Endodermal cell (in vitro differentiated cells): ENCODE measurements around the gene FAAP100. TPM values are rescaled to one million over a fixed set of nuclear protein-coding genes. Genes with fewer than 3 reads are reported as not detected.

ENCODE experiments used
- DNase-seq: peaks from one replicate; pipeline ENCODE4 v3.0.0-alpha.2; 2017
- H3K27ac ChIP-seq: 2 replicates; pipeline ENCODE4 v1.5.1; 2013; ENCODE audit warnings: mild to moderate bottlenecking, low read depth, low read length, moderate library complexity
- H3K27me3 ChIP-seq: 2 replicates; pipeline ENCODE4 v1.6.1; 2013; ENCODE audit warnings: mild to moderate bottlenecking, low read length, moderate library complexity; ENCODE audit not compliant: insufficient read depth, control insufficient read depth, poor library complexity, severe bottlenecking
- H3K36me3 ChIP-seq: 2 replicates; pipeline ENCODE4 v1.7.0; 2013; ENCODE audit warnings: mild to moderate bottlenecking, low read length, moderate library complexity; ENCODE audit not compliant: control insufficient read depth, insufficient read depth
- H3K4me1 ChIP-seq: one replicate; pipeline ENCODE4 v1.7.0; 2013; ENCODE audit warnings: low read length; ENCODE audit not compliant: control insufficient read depth, insufficient read depth
- H3K4me3 ChIP-seq: 2 replicates; pipeline ENCODE4 v1.5.1; 2013; ENCODE audit warnings: mild to moderate bottlenecking, low read length, moderate library complexity
- H3K9ac ChIP-seq: 2 replicates; pipeline ENCODE4 v1.6.1; 2013; ENCODE audit warnings: mild to moderate bottlenecking, low read length, moderate library complexity; ENCODE audit not compliant: poor library complexity, severe bottlenecking; ENCODE audit errors: extremely low read depth
- H3K9me3 ChIP-seq: 2 replicates; pipeline ENCODE4 v1.6.1; 2013; ENCODE audit warnings: mild to moderate bottlenecking, low read length, moderate library complexity; ENCODE audit not compliant: control insufficient read depth
- H3K27ac Mint-ChIP-seq: 2 replicates; pipeline ENCODE4 v1.8.0; 2020; ENCODE audit warnings: mixed read lengths
- H3K27me3 Mint-ChIP-seq: 2 replicates; pipeline ENCODE4 v1.8.0; 2021; ENCODE audit warnings: mild to moderate bottlenecking, mixed read lengths; ENCODE audit not compliant: insufficient read depth
- H3K36me3 Mint-ChIP-seq: 2 replicates; pipeline ENCODE4 v1.8.0; 2020; ENCODE audit warnings: low read depth, mixed read lengths
- H3K4me1 Mint-ChIP-seq: 2 replicates; pipeline ENCODE4 v1.8.0; 2020; ENCODE audit warnings: mixed read lengths
- H3K4me3 Mint-ChIP-seq: 2 replicates; pipeline ENCODE4 v1.8.0; 2020; ENCODE audit warnings: mild to moderate bottlenecking, moderate library complexity, mixed read lengths
- H3K9me3 Mint-ChIP-seq: 2 replicates; pipeline ENCODE4 v1.8.0; 2020; ENCODE audit warnings: mild to moderate bottlenecking, mixed read lengths
- CTCF ChIP-seq: fragments of 200-600 bp; sonication (generic); conservative IDR thresholded peaks from 2 replicates; pipeline ENCODE4 v1.5.0; 2021; ENCODE audit warnings: antibody characterized with exemption, mild to moderate bottlenecking
- WGBS, 2 experiments: methylation state at CpG; one replicate each; pipeline versions ENCODE4 v1.1.5 to v1.1.7; 2013; ENCODE audit warnings: missing lambda C conversion rate in 2 of 2, mixed read lengths in 1 of 2; ENCODE audit not compliant: insufficient coverage in 1 of 2, insufficient read length in 1 of 2; 5-methylcytosine and 5-hydroxymethylcytosine counted together
- total RNA-seq, 2 donors: library from RNA; stranded (reverse); fragmentation: NEBNext Ultra II Directional in 1 of 2; extraction: Animal tissue kit (Norgen Biotek cat#: 25700) in 1 of 2; gene quantifications; 2 replicates in 1 of 2; 3 replicates in 1 of 2; pipeline ENCODE4 v1.2.1, GENCODE V29; 2021

FAAP100 gene
- total RNA-seq, 2 donors from 2014 or later, result 34.5 to 39.5 TPM

DNA sequence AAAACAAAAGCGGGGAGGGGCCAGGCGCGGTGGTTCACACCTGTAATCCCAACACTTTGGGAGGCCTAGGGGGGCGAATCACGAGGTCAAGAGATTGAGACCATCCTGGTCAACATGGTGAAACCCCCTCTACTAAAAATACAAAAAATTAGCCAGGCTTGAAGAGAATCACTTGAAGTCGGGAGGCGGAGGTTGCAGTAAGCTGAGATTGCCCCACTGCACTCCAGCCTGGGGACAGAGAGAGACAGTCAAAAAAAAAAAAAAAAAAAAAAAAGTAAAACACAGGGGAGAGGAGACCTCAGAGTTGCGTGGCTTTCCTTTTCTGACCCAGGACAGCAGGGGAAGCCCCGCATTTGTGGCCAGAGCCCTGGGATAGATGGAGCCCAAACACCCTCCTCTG lies 59.4 kb downstream of the FAAP100 start:
- DNase-seq, result no peak

DNA sequence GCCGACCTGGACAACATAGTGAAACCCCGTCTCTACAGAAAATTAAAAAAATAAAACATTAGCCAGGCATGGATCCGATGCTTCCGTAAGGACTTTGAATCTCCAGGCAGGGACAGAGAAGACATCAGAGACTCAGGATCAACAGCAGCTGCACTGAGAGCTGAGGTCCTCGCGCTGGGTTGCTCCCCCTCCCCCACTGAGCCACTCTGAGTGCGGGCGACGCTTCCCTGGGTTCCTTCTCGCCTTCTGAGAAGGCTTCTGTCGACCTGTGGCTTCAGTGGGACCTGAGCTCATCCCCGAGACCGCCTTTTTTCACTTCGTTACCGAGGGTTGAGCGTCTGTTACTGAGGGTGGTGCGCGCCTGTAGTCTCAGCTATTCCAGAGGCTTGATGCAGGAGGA lies 60.0 kb downstream of the FAAP100 start:
- no peak overlapping the region for H3K27ac Mint-ChIP-seq
- no peak overlapping the region for H3K4me3 ChIP-seq

More for the DNA sequence above, 59.4 kb downstream of the FAAP100 start:
- Histone ChIP-seq H3K9me3 (no peaks in the 10 kb centered on the region), H3K36me3 (no peaks in the 10 kb centered on the region), H3K4me3 (no peak overlapping the region), H3K27ac (no peak overlapping the region), H3K27me3 (no peaks in the 10 kb centered on the region), H3K4me1 (no peaks in the 10 kb centered on the region), H3K9ac (no peak overlapping the region)
- no peak for TF ChIP-seq CTCF
- Mint-ChIP-seq H3K4me3 (no peak overlapping the region), H3K9me3 (no peaks in the 10 kb centered on the region), H3K27ac (no peak overlapping the region), H3K4me1 (peaks cover 11% of the 10 kb centered on the region), H3K27me3 (peaks cover 26% of the 10 kb centered on the region), H3K36me3 (no peaks in the 10 kb centered on the region)
- 94 to 95% methylated on average over 5 to 9 of the region's 9 CpGs for WGBS, 2 experiments

DNA sequence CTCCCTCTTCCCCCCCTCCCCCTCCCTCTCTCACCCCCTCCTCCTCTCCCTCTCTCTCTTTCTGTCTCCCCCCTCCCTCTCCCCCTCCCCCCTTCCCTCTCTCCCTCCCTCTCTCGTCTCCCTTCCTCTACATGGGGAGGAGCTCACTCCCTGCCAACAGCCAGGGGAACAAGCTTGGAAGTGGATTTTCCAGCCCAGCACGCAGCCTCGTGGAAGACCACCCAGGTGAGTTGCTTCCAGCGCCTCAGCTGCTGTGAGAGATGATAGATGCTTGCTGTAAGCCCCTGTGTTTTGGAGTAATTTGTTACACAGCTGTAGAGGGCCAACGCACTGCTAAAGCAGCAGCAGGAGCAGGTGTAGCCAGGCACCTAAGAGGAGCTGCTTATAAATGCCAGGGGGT lies 60.4 kb downstream of the FAAP100 start:
- Histone ChIP-seq H3K4me1 (no peaks in the 10 kb centered on the region), H3K27ac (no peak overlapping the region), H3K9ac (no peak overlapping the region), H3K36me3 (no peaks in the 10 kb centered on the region), H3K27me3 (no peaks in the 10 kb centered on the region), H3K4me3 (no peak overlapping the region), H3K9me3 (no peaks in the 10 kb centered on the region)
- TF ChIP-seq CTCF, result no peak
- H3K4me3 Mint-ChIP-seq, result no peak overlapping the region
- H3K27me3 Mint-ChIP-seq, result peaks cover 30% of the 10 kb centered on the region
- H3K36me3 Mint-ChIP-seq, result no peaks in the 10 kb centered on the region
- H3K4me1 Mint-ChIP-seq, result peaks cover 11% of the 10 kb centered on the region
- DNase-seq, result no peak
- 52 to 59% methylated on average over 4 to 5 of the region's 5 CpGs for WGBS, 2 experiments
- no peak overlapping the region for H3K27ac Mint-ChIP-seq
- H3K9me3 Mint-ChIP-seq, result no peaks in the 10 kb centered on the region

More for the DNA sequence above, 60.0 kb downstream of the FAAP100 start:
- Histone ChIP-seq H3K27ac (no peak overlapping the region), H3K27me3 (no peaks in the 10 kb centered on the region), H3K9ac (no peak overlapping the region), H3K9me3 (no peaks in the 10 kb centered on the region), H3K36me3 (no peaks in the 10 kb centered on the region), H3K4me1 (no peaks in the 10 kb centered on the region)
- Mint-ChIP-seq H3K4me3 (no peak overlapping the region), H3K4me1 (peaks cover 11% of the 10 kb centered on the region), H3K9me3 (no peaks in the 10 kb centered on the region), H3K27me3 (peaks cover 29% of the 10 kb centered on the region), H3K36me3 (no peaks in the 10 kb centered on the region)
- WGBS, 2 experiments, result 68 to 72% methylated on average over 16 to 18 of the region's 18 CpGs
- DNase-seq, result no peak
- TF ChIP-seq CTCF, result no peak
